Body of pancreas (tissue), 4 donors: Measurements from ENCODE around the gene S1PR3.

Experiments
- CTCF ChIP-seq, 7 experiments: fragments of 450-650 bp in 4 of 7; fragments of 200-600 bp in 3 of 7; sonication (generic) in 3 of 7; IDR thresholded peaks; one replicate each; pipeline ENCODE4 v1.5.1; 2016 to 2019; ENCODE audit warnings: antibody characterized with exemption in 7 of 7
- POLR2A ChIP-seq, 3 donors: fragments of 450-650 bp; IDR thresholded peaks; one replicate each; pipeline ENCODE4 v1.6.1; 2016; ENCODE audit warnings: antibody characterized with exemption in 3 of 3, mild to moderate bottlenecking in 2 of 3

- TF ChIP-seq CTCF (IDR thresholded peaks at IDR 0.05) (no peak), POLR2A (IDR thresholded peaks at IDR 0.05) (no peak)
These were observed 33.5 kb downstream of the S1PR3 start for GRCh38 chr9:89024727-89025126.
